T-helper 22 cell (primary cell): ENCODE data around the gene ERGIC3.

Source experiments
- DNase-seq: peaks from one replicate; pipeline ENCODE4 v3.0.0-alpha.2; 2020; ENCODE audit warnings: low read depth

The ERGIC3 gene

DNA sequence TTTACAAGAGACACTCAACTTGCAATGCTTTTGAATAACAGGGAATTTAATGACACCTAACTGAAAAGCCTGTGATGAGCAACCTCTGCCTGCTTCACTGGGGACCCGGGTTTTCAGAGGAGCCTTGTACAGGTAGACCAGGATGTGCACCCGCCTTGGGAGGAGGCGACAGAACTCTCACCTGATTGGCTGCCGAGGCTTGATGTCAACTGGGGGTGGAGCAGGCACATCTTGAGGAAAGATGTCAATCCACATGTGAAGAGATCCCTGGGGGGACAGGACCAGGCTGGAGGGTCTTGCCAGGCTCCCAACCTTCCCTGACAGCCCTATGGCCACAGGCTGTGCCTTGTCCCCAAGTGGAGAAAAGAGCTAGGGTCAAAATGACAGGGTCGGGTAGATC is 19.8 kb downstream of the ERGIC3 start:
- no peak for DNase-seq

DNA sequence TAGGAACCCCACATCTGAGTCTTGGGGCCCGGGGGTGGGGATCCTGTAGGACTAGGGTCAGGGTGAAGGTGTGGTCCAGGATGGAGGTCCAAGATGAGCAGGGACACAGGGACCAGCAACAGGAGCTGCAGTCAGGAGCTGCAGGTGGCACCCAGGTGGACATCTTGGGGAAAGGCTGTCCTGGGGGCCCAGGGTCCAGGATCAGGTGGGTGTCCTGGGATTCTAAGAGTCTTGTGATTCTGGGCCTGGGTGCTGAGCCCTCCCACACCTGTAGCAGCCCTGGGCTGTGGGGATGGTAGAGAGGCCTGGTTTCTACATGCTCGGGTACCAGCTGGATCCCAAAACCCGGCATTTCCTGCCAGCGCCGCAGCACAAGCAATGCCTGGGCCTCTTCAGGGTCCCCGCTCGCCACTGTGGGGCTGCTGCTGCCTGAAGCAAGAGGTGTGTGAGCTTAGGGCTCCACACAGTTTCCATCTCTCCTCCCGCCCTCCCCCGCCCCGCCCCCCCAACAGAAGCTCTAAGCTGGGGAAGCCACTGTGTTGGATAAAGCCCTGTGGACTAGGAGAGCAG is 20.7 kb downstream of the ERGIC3 start:
- DNase-seq: no peak

DNA sequence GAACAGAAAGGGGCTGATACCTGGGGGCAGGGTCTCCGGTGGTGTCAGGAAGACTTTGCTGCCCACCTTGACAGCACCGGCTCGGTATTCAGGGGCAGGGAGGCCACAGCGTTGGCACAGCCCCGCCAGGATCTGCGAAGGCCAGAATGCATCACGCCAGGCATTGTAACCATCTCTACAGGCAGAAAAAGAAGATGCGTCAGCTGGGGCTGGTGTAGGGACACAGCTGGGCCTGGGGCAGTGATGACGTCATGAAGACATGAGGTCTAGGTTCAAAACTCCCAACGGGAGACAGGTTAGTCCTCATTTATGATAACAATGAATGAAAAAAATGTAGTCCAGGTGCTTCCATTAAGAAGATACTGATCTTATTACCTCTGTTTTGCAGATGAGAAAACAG is 22.0 kb downstream of the ERGIC3 start:
- no peak for DNase-seq

DNA sequence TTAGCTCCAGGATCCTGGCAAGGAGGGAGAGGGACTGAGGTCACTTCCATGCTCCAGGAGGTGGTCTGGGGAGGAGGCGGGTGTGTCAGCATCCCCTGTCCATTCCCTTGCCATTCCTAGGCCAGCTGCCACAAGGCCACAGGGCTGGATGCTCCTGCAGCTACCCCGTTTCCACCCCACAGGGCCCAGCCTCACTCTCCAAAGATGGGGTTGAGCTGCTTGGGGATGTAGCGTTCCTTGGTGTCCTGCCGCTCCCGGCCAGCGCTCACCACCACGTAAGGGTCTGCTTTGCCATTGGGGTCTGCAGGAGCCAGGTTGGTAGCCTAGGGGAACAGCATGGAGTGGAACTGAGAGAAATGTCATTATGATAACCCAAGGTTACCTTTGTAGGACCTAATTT is 23.0 kb downstream of the ERGIC3 start:
- DNase-seq: no peak

DNA sequence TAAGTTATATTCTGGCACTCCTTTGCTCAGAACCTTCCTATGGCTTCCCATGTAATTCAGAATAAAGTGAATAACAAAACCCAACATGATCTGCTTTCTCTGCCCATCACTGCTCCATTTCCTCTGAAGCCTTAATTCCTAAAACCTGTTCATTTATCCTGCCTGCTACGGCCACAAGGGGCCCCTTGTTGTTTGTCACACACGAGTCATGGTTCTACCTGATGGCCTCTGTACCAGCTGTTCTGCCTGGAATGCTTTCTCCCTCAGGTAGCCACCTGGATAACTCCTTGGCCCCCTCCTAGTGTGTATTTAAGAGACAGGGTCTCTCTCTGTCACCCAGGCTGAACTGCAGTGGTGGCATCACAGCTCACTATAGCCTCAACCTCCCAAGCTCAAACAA is 26.8 kb downstream of the ERGIC3 start:
- no peak for DNase-seq

DNA sequence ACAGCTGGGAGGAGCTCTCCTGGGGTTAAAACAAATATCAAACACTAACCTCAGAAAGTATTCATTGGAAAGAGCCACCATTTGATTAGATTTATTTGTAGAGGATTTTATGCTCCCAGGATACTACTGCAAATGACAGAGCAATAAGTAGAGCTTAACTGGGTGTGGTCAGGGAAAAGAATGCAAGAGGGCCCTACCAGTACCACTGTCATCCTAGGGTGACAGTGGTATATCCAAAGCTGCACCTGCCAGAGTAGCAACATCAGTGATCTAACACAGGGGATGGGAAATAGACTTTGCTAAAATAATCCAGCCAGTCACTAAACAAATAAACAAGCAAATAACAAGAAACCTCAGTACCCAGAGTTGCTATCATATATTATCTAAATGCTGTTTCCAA is 29.7 kb downstream of the ERGIC3 start:
- DNase-seq: no peak

DNA sequence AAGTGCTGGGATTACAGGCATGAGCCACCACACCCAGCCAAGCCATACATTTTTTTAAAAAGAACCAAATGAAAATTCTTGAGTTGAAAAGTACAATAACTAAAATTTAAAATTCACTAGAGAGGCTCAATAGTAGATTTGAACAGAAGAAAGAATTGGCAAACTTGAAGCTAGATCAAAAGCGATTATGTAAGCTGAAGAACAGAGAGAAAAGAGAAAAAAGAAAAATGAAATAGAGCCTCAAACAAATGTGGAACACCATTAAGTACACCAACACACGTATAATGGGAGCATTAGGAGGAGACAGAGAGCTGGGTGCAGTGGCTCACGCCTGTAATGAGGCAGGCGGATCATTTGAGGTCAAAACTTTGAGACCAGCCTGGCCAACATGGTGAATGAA is 31.0 kb downstream of the ERGIC3 start:
- no peak for DNase-seq

DNA sequence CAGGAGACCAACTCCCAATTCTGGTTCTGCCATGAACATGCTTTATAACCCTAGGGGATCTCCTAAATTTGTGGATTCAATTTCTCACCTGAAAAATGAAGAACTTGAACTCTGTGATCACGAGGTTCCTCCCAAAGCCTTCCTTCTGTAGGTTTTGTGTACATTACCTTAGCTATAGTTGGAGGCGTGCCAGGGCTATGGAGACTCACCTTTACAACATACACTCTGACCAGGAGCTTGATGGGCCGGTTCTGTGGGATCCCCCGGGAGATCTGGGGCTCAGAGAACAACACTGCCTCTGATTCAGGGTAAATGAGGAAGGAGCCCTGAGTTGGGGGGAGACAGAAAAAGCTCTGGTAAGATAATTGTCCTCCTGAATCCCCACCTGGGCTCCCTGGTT is 34.1 kb downstream of the ERGIC3 start:
- no peak for DNase-seq

DNA sequence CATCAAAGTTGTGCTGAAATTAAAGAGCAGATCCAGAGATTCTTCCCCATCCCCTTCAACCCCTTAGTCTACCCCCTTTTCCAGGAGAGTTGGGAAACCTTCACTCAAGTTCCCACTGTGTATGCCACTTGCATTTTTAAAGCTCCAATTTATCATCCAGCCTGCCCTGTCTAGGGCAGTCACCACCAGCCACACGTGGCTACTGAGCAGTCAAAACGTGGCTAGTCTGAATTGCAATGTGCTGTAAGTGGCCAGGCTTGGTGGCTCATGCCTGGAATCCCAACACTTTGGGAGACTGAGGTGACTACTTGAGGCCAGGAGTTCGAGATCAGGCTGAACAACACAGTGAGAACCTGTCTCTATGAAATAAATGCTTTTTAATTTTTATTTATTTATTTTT is 34.9 kb downstream of the ERGIC3 start:
- no peak for DNase-seq

DNA sequence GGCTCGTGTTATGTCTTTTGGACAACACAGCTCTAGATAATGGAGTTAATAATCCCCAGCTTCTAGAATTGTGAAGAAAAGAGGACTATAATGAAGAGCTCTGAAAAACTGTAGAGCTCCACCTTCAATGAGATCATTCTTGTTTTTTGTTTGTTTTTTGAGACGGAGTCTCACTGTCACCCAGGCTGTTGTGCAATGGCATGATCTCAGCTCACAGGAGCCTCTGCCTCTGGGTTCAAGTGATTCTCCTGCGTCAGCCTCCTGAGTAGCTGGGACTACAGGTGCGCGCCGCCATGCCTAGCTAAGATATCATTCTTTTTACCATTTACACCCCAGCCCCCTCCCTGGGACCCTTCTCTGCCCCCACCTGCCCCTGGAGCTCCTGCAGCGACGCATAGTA is 36.6 kb downstream of the ERGIC3 start:
- DNase-seq: no peak

DNA sequence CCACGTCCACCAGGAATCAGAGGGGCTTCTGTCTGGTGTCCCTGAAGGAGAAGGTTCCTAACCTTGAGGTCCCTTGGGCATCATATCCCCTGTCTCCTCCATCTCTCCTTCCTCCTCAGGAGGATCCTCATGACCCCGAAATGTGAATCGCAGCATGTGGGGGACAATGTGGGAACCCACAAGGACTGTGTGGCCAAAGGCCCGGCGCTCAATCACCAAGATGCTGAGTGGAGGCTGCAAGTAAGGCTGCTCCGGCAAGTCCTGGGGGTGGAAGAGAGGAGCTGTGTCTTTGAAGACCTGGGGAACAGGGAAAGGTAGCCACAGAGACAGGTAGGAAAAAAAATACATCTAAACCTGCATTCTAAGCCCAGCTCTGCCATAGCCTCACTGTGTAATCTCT is 37.3 kb downstream of the ERGIC3 start:
- no peak for DNase-seq

DNA sequence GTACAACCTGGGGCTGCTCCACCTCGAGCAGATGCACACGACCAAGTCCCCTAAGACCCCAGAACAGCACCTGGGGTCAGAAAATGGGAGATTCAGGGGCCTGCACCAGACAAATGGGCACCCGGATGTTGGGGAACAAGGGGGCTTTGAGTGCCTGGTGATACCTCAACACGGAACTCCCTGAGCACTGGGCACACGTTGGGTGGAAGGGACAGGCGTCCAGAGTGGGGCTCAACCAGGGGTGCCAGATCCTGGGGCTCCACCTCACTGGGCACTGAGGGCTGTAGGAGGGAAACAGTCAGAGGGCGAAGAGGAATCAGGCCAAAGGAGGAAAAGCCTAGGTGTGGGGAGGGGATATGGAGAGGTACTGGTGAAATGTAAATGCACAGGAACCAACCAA is 40.3 kb downstream of the ERGIC3 start:
- DNase-seq: no peak

DNA sequence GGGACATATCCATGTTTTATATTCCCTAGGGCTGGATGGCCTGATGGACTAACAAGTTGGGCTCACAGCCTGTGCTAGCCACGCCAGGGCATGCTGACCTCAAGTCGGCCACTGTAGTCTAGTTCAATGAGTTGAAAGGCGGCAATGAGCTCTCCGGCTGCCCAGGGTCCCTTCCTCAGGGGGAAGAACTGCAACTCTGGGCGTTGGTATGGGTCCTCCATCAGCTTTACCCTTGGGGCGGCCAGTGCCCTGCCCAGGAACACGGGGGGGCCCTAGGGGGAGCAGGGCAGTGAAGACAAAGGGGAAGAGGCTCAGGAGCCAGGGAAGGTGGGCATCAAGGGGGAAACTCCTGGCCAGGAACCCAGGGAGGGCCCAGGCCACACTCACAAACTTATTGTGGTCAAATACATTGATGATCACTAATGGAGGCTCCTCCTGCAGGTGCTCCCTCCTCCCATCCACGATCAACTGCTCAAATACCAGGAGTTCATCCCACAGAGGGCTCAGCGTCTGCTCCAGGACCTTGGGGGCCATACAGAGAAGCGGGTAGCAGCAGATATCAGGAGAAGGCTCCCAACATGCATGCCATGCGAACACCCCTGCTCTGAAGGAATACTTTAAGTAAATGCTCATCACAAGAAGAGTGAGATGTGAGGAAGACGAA is 41.0 kb downstream of the ERGIC3 start:
- no peak for DNase-seq

DNA sequence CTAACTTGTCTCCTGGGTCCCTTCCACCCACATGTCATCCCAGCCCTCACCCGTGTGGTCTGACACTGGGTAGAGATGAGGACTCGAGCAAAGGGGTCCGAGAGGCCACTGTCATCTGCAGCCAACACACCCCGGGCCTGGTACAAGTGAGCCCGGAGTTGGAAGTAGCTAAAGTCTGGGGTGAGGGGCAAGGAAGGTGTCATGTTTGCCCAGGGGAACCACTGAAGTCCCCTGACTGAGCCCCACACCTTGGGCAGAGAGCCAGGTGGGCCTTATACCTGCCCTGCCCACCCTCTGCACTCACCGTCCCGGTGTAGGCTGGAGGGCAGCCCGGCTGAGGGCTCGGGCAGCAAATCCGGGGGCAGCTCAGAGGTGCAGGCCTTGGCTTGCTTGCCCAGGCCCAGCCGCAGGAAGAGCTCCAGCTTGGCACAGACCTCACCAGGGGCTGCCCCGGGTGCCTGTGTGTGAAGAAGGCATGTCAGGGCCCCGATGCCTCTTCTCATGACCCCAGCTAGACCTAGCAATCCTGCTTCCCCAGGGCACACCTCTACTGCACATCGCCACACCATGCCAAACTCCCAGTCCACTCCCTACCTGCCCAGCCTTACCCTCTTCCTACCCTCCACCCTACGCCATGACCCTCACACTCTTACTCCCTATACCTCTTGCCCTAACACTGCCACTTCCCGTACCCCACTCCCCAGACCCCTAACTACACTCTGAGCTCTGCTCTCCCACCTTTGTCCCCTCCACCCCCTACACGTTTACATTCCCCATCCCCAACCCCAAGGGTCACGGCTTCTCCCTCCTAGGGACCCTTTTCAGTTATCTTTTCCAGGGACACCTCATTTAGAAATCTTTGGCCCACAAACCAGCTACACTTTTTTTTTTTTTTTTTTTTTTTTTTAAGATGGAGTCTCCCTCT is 42.0 kb downstream of the ERGIC3 start:
- no peak for DNase-seq

DNA sequence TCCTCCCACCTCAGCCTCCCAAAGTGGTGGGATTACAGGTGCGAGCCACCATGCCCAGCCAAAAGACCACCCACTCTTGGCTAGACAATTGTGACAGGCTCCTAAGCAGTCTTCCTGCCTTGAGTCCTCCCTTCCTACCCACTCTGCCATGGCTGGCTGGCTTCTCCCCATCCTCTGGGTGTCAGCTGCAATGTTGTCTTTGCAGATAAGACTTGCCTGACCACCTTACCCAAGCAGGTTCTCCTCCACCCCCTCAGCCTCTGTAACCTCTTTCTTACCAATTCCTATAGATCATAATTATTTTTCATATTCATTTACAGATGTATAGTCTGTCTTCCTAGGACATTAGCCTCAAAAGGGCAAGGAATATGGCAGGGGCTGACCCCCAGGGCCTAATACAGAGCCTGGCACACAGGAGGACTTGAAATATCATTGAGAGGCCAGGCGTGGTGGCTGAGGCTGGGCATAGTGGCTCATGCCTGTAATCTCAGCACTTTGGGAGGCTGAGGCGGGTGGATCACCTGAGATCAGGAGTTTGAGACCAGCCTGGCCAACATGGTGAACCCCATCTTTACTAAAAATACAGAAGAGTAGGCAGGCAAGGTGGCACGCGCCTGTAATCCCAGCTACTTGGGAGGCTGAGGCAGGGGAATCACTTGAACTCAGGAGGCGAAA is 45.0 kb downstream of the ERGIC3 start:
- no peak for DNase-seq

DNA sequence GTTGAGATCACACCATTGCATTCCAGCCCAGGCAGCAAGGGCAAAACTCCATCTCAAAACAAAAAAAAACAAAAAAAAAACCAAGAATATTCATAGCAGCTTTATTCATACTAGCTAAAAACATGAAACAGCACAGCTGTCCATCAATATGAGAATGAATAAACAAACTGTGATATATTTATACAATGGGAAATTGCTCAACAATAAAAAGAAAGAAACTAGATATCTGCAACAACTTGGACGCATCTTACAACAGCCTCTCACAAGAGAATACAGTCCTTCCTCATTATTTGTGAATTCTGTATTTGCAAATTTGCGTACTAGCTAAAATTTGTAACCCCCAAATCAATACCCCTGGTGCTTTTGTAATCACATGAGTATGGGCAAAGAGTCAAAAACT is 45.6 kb downstream of the ERGIC3 start:
- no peak for DNase-seq

DNA sequence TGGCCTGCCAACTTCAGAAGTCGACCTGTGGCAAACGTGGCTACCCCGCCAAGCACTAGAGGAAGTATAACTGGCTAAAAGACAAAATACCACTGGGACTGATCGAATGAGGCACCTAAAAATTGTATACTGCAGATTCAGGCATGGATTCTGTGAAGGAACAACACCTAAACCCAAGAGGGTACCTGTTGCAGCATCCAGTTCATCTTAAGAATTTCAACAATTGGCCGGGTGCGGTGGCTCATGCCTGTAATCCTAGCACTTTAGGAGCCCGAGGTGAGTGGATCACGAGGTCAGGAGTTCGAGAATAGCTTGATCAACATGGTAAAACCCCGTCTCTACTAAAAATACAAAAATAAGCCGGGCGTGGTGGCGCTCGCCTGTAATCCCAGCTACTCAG is 46.5 kb downstream of the ERGIC3 start:
- DNase-seq: no peak

DNA sequence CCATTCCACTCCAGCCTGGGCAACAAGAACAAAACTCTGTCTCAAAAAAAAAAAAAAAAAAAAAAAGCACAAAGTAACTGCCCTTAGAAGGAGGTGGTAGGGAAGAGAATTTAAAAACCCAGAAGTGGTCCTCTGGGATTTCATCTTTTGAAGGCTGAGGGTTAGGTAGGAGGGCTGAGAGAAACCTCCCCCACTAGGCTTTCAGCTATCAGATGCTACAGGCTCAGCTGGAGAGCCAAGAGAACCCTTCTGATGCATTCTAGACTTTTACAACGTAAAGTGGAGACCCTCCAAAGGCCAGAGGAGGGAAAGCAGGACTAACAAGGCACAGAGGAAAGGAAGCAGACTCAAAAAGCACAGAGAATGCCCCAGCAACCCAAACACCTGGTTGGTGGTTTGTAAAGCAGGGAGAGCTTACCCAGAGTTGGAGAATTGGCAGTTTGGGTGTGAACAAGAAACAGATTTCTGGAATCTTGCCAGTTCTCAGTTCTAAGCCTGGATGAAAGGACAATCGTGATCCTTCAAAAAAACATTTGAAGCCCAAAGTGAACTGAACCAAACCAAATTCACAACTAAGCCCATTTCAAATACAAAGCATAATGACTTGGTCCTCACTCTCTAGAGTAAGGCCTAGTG is 50.6 kb downstream of the ERGIC3 start:
- no peak for DNase-seq

DNA sequence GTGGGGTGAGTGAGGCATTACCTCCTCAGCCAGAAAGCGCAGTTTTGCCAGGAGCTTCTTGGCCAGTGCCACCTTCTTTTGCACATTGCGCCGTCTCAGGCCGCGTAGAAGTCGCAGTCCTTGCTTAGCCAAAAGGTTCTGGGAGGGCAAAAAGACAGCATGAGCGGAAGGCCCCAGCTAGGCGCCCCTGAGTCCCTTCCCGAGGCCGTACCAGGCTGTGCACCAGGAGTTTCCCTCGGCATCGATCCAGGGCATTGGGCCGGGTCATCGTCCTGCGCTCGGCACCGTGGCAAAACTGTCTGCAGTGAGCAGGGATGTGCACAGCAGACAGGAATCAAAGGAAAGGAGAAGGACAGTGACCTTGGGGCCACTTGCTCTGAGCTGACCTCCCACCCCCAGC is 53.6 kb downstream of the ERGIC3 start:
- no peak for DNase-seq

DNA sequence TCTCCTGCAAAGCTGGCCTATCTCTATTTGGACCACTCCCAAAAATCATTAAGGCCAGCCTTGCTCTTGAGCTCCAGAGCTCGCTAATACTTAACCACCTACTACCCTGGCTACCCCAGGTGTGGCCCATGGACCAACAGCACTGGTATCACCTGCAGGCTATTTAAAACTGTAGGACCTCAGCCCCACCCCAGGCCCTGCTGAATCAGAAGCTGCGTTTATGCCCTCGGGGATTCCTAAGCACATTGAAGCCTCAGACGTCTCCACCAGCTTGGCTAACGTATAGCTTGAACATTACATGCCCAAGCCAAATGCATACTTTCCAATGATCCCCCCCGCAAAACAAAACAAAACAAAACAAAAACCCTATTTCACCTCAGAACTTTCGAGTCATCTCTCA is 54.0 kb downstream of the ERGIC3 start:
- DNase-seq: no peak

DNA sequence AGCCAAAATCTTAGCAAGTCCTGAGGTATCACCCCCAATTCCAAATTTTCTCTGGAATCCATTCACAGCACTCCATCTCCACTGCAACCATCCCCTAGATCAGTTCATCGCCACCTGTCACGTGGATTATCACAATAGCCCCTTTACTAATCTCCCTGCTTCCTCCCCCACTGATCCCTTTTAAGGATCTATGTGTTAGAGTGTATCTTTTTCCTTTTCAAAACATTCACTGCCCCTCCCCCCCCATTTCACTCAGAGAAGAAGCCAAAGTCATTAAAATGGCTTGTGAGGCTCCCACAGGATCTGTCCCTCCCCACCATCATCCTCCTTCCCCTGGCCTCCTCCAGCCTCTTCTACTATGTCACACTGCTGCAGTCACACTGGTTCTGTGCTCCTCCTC is 55.3 kb downstream of the ERGIC3 start:
- DNase-seq: no peak

DNA sequence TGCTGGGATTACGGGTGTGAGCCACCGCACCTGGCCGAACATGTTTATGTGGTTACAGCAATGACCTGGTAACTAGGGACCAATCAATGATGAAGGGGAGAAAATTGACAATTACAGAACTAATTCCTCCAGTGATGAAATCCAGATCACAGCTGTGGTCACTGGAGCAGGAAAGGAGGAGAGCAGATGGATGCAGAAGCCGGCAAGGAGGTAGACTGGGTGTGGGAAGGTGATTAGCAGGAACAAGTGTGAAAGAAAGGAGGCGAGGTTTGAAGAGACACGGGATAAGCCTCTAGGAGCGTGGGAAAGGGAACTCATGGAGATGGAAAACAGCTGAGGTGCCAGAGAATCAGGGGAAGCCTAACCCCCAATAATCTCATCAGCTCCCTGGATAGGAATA is 56.6 kb downstream of the ERGIC3 start:
- no peak for DNase-seq
